ENCODE measurements around the gene EML6. TPM values are rescaled to one million over a fixed set of nuclear protein-coding genes. Genes with fewer than 3 reads are reported as not detected.

The EML6 gene
- total and polyA plus RNA-seq, 2 of the 13 experiments (the other 11 are each of a cell fraction or from before 2014, with no cell fraction given) = 17.2 to 32.4 TPM

- no peak for TF ChIP-seq ZNF639 (CRISPR knock-in tag; conservative IDR thresholded peaks at IDR 0.05)
- TF ChIP-seq POGK (CRISPR knock-in tag; conservative IDR thresholded peaks at IDR 0.05) = no peak
- no peak for TF ChIP-seq ZNF121 (CRISPR knock-in tag; IDR thresholded peaks at IDR 0.05)
- TF ChIP-seq ZNF530 (CRISPR knock-in tag; IDR thresholded peaks at IDR 0.05; ENCODE audit: low read depth) = no peak
- no peak for TF ChIP-seq TEAD3 (CRISPR knock-in tag; optimal IDR thresholded peaks at IDR 0.05; ENCODE audit: borderline replicate concordance)
- 0 out of 2 replicates have a peak, but pooled peaks have one; percentile 38 for TF ChIP-seq ZFP36L1 (CRISPR knock-in tag; IDR thresholded peaks at IDR 0.05)
- TF ChIP-seq, protein P1, sequence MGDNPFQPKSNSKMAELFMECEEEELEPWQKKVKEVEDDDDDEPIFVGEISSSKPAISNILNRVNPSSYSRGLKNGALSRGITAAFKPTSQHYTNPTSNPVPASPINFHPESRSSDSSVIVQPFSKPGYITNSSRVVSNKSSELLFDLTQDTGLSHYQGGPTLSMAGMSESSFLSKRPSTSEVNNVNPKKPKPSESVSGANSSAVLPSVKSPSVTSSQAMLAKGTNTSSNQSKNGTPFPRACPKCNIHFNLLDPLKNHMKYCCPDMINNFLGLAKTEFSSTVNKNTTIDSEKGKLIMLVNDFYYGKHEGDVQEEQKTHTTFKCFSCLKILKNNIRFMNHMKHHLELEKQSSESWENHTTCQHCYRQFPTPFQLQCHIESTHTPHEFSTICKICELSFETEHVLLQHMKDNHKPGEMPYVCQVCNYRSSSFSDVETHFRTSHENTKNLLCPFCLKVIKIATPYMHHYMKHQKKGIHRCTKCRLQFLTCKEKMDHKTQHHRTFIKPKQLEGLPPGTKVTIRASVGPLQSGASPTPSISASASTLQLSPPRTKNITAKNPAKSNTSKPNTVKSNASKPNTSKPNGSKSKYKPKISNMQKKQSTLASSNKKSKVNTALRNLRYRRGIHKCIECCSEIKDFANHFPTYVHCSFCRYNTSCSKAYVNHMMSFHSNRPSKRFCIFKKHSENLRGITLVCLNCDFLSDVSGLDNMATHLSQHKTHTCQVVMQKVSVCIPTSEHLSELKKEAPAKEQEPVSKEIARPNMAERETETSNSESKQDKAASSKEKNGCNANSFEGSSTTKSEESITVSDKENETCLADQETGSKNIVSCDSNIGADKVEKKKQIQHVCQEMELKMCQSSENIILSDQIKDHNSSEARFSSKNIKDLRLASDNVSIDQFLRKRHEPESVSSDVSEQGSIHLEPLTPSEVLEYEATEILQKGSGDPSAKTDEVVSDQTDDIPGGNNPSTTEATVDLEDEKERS (CRISPR knock-in tag; IDR thresholded peaks at IDR 0.05) = peak; percentile 74; the same call in 1 of the 2 replicates
- no peak for TF ChIP-seq ZSCAN22 (CRISPR knock-in tag; IDR thresholded peaks at IDR 0.05)
- no peak for TF ChIP-seq POLR2G (IDR thresholded peaks at IDR 0.05; ENCODE audit: low read depth, low read length)
- peak; percentile 38; the same call in 1 of the 2 replicates for TF ChIP-seq CEBPG (CRISPR knock-in tag; IDR thresholded peaks at IDR 0.05)
- TF ChIP-seq EP300 (IDR thresholded peaks at IDR 0.05; ENCODE audit: low read depth in 2 of 2, low read length in 2 of 2) = no peak
- TF ChIP-seq EP300 (CRISPR knock-in tag; IDR thresholded peaks at IDR 0.05; ENCODE audit: borderline replicate concordance) = no peak
- no peak for TF ChIP-seq ZBTB7B (CRISPR knock-in tag; IDR thresholded peaks at IDR 0.05)
- no peak for TF ChIP-seq ZNF234 (CRISPR knock-in tag; conservative IDR thresholded peaks at IDR 0.05)
- no peak for TF ChIP-seq ZNF652 (CRISPR knock-in tag; IDR thresholded peaks at IDR 0.05; ENCODE audit: borderline replicate concordance, low read depth)
- TF ChIP-seq NR0B2 (CRISPR knock-in tag; IDR thresholded peaks at IDR 0.05) = no peak
- TF ChIP-seq MBD4 (IDR thresholded peaks at IDR 0.05; ENCODE audit: borderline replicate concordance, low read length) = no peak
- TF ChIP-seq, protein P2, sequence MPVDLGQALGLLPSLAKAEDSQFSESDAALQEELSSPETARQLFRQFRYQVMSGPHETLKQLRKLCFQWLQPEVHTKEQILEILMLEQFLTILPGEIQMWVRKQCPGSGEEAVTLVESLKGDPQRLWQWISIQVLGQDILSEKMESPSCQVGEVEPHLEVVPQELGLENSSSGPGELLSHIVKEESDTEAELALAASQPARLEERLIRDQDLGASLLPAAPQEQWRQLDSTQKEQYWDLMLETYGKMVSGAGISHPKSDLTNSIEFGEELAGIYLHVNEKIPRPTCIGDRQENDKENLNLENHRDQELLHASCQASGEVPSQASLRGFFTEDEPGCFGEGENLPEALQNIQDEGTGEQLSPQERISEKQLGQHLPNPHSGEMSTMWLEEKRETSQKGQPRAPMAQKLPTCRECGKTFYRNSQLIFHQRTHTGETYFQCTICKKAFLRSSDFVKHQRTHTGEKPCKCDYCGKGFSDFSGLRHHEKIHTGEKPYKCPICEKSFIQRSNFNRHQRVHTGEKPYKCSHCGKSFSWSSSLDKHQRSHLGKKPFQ (CRISPR knock-in tag; IDR thresholded peaks at IDR 0.05; ENCODE audit: insufficient replicate concordance) = no peak
- TF ChIP-seq ZNF382 (CRISPR knock-in tag; IDR thresholded peaks at IDR 0.05; ENCODE audit: borderline replicate concordance) = no peak
- no peak for TF ChIP-seq ZNF776 (CRISPR knock-in tag; IDR thresholded peaks at IDR 0.05)
- no peak for TF ChIP-seq ATF2 (CRISPR knock-in tag; IDR thresholded peaks at IDR 0.05)
- TF ChIP-seq SSRP1 (CRISPR knock-in tag; IDR thresholded peaks at IDR 0.05) = no peak
Observed at GRCh38 chr2:55010915-55011314, 287.5 kb downstream of the EML6 start (continued).
